Measurements from ENCODE around the gene CLEC16A.
A peak's percentile ranks its signal among the peaks of the same experiment; 100 is the strongest.

Gene CLEC16A

DNA sequence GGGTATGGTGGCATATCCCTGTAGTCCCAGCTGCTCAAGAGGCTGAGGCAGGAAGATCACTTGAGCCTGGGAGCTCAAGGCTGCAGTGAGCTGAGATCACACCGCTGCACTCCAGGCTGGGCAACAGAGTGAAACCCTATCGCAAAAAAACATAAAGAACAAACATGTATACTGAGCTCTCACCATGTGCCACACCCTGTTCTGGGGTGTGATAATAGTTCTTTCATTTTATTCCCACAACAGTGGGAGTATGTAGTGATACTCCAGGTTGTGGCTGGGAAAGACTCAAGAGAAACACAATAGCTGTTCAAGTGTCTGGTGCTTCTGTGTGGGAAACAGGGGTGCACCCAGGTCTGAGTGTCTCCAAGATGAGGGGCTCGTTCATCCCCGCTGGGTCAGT, 221.0 kb downstream of the CLEC16A start:
- no peak for DNase-seq

DNA sequence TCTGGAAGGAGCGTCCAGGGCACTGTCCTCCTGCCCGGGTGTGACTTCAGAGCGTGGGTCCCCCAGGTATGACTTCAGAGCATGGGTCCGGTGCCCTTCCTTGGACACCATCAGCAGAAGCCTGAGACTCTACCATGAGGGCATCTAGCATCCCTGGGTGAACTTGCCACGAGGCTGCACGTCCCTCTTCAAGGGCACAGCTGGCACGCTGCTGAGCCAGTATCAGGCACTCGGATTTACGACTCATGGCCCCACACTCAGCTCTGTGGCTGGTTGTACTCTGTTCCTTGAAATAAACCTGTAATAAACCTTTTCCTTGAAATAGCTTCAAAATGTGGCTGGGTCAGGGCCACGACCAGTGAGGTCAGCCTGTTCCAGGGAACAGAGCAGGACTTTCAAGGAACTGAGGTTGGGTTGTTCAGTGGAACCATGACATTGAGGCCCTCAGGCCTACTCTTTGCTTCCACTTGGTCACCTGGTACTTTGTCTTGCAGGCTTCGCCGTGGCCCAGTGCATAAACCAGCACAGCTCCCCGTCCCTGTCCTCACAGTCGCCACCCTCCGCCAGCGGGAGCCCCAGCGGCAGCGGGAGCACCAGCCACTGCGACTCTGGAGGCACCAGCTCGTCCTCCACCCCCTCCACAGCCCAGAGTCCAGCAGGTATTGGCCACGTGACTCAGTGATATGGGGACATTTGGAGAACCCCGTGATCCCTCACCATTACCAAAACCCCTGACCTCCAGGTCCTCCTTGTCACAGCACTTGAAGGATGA, 221.7 kb downstream of the CLEC16A start:
- no peak for DNase-seq

DNA sequence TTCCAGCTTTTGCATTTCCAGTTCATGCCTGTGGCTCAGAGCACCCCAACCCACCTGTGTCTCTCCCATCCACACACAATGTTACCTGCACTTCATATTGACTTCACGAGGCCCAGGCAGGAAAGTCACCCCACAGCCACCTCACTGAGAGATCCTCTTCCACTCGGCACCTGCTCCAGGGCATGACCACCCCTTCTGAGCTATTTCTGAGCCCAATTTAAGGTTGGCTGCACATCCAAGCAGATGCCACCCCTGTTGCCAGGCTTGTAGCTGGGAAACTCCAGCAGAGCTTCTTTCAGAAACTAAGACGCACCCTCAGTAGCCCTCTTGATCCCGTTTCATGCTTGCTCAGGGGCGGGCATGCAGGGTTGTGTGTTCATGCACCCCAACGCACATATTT, 223.2 kb downstream of the CLEC16A start:
- no peak for DNase-seq

DNA sequence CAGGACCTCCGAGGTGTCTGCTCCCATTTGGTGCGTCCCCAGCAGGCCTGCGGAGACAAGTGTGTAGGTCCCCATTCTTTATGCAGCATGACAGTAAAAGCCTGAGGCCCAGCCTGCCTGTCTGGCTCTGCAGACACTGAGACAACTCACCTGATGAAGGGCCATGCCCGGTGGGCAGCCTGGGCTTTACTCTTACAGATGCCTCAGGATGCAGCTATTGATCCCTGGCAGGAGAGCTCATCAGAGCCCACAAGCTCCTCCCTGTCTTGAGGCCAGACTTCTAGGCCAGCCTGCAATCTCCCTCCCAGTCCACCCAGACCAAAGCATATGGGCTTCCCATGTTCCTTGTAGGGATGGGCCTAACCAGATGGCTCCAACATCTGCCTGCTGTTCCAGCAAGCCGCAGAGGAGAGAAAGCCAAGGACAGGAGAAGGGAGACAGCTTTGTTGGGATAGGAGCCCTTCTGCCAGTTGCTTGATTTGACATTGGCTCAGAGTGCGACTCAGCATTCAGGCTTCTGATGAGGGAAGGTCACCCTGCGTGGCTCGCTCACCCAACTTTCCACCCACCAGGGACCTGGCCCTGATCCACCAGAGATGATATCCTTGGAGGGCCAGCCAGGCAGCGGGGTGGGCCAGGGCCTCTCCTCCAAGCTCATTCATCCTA, 224.2 kb downstream of the CLEC16A start:
- DNase-seq, result no peak

DNA sequence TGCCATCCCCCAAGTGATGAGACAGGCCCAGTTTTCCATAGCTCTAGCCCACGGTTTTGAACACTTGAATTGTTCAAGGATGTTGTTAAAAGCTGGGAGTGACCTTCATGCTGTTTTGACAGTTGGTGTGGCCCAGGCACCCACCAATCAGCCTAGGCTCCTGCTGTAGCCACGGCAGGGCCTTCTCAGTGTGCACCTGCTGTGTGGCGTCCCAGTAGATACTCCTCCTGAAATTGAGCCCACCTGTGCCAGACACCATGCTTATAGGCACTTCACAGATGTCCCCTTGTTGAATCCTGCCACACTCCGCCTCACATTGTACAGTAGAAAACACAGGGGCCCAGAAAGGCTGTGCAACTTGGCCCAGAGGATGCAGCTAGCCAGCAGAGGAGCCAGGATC, 225.3 kb downstream of the CLEC16A start:
- no peak for DNase-seq

DNA sequence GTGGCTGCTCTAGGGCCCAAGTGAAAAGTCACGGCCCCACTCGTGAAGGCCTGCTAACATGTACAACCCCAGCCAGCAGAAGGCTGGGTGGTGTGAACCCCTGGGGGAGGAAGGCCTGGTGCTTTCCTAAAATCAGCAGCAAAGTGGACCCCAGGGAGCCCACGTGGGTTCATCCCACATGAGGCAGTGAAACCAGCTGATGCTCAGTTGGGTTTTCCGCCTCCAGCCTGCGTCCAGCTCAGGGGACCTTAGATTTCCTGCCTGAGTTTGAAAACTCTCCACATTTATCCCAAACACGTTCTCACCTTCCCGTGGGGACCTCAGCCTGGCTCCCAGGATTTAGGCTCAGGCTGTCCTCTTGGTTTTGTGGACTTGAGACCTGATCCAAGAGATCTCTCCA, 225.8 kb downstream of the CLEC16A start:
- DNase-seq, result no peak

DNA sequence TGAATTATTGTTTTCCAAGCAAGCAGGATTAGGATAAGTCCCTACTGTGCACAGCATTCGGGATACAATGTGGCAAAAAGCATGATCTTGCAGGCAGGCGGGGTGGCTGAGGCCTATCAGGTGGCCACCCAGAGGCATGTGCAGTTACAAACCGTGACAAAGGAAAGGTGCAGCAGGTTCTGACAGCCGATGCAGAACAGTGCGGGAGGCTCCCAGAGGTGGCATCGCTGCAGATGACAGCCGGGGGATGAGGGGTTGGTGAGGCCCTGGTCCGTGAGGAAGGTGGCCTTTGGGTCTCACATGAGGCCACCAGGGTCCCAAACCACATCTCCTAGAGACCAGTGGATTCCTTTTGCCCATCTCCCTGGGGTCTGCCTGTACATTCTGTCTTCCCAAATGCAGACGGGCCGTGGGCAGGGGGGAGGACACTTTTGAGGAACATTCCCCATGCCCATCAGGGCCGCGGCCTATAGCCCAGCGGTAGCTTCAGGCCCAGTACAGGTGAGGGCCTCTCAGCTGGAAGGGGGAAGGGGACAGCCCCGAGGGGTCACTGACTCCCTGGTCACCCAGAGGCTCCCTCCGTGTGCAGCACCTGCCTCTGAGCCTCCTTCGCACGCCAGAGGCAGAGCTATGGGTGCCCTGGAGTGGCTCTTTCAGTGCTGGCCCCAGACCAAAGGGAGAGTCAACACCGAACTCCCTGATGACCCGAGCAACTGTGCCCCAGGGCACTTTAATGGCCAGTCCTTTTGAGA, 226.5 kb downstream of the CLEC16A start:
- no peak for DNase-seq

DNA sequence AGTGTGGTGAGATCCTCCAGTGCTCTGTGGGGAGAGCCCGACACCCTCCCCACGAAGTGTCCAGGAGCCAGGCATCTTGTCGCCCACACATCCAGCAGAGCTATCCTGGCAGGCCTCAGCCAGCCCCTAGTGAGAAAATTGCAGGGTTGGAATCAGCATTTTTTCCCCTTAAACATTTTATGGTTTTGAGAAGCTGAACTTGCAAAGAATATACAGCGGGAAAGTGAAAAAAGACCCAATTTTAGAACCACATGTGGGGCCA, 227.0 kb downstream of the CLEC16A start:
- DNase-seq, result no peak

DNA sequence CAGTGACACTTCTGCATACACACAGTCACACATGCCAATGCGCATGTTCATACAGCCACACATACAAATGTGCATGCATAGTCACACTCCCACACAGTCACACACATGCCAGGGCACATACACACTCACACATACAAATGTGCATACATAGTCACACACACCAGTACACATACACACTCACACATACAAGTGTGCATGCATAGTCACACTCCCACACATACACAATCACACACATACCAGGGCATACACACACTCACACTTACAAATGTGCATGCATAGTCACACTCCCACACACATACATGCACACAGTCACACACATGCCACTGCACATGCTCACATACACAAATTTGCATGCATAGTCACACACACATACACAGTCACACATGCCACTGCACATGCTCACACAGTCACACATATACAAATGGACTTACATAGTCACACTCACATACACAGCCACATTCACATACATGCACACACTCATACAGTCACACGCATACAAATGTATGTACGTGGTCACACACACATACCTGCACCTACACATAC, 227.5 kb downstream of the CLEC16A start:
- no peak for DNase-seq

DNA sequence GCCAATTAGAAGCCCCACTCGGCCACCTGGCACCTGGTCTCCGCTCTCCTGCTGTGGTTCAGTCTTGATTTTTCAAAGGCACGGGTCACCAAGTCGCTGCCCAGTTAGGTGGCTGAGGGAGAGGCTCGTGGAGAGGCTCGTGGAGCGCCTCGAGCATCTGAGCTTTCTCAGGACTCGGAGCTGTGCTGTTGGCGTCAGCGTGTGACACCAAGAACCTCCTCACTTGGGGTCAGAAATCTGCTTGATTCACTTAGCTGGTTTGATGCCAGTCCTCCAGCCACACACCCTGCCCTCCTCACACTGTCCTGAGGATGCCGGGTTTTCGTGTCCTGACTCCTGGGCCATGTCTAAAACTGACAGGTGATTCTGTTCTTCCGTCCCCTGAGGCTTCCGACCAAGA, 229.1 kb downstream of the CLEC16A start:
- no peak for DNase-seq

DNA sequence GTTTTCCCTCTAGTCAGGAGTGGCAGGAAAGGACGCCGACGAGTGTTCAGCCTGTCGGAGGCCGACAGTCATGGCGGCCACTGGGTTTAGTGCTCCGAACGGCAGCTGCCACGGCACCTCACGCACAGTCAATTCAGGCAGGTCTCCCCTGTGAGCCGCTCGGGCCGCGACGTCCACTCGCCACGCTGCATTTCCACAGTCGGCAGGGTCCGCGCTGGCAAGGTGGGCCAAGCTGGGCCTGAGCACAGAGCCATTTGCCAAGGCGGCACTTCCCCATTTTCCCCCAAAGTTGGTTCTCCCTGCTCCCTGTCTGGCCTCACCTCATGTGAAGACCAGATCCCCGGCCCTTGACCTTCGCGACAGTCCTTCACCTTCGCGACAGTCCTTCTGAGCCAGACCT, 229.8 kb downstream of the CLEC16A start:
- DNase-seq, result no peak

DNA sequence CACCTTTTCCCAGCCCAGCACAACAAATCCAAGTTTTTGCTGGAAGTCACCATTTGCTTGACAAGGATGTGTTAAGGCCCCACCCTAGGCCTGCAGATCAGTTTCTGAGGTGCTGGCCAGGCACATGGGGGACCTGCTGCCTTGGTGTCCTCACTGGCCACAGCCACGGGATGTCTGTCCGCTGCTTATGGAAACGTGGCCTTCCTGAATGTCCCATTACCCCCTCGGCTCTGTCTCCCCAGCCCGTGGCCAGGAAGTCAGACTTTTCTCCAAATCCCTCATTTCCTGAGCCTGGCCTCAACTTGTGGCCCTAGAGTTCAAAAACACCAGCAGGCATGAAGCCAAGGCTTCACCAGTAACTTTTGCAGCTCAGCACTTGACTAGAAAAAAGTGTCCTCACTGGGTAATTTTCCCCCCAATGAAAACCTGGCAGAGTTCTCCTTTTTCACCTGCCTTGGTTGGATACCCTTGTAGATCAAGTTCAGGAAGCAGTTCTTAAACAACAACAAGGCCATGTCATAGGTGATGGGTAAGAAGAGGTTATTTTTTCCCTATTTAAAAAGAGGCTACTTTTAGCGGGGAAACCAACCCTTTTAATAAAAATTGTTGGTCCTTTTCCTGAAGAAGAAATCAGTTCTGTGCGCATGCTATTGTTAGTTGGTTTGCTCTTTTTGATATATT, 230.9 kb downstream of the CLEC16A start:
- no peak for DNase-seq

DNA sequence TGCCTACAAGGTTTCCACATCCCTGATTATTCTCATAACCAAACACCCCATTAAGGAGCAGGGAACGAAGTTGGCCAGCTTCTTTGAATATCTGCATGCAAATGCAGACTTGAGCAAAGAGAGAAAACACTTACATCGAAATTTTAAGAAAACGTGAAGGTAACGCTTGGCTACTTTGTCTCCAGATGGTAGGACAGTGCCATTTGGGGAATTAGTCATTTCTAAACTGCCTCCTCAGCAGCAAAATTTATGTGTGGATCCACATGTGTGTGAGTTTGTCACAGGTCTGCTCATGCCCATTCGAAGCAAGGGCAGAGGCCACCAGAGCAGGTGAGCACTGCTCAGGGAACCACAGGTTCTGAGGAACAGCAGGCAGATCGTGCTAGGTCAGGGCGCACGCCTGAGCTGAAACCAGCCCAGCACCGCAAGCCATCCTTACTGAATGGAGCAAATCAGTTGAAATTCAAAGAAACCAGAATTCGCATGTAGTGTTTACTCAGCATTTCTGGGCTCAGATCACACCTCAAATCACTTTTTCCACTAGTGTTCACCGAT, 231.5 kb downstream of the CLEC16A start:
- DNase-seq, result no peak

DNA sequence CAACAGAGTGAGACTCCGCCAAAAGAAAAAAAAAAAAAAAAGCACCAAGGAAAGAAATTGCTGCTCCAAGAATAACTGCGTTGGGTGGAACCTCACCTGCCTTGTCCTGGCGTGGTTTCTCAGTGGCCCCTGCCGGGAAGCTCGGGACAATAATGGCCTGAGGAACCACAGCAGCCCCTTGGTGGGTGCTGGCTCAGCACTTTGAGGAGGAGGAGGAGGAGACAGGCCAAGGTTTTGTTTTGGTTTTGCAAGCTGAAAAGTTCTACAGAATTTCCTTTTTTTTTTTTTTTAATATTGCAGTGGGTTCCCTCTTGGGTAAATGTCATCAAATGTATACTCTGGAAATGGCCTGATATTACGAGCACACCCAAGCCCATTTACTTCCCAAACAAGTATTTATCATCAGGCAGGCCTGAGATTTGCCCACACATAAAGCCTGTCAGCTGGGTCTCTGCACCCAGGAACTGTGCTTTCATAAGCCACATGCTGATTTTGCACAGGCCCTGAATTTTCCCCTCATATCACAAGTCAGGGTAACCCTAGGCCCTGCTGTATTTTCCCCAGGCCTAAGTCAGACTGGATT, 233.3 kb downstream of the CLEC16A start:
- DNase-seq, result no peak

DNA sequence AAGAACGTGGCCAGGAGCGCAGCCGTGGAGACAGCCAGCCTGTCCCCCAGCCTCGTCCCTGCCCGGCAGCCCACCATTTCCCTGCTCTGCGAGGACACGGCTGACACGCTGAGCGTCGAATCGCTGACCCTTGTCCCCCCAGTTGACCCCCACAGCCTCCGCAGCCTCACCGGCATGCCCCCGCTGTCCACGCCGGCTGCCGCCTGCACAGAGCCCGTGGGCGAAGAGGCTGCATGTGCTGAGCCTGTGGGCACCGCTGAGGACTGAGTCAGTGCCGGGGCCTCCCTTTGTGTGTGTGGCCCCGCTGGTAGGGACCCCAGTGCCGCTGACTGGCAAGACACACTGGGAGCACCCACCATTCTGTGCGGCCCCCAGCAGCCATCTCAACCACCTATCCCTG, 234.1 kb downstream of the CLEC16A start:
- DNase-seq, result no peak

DNA sequence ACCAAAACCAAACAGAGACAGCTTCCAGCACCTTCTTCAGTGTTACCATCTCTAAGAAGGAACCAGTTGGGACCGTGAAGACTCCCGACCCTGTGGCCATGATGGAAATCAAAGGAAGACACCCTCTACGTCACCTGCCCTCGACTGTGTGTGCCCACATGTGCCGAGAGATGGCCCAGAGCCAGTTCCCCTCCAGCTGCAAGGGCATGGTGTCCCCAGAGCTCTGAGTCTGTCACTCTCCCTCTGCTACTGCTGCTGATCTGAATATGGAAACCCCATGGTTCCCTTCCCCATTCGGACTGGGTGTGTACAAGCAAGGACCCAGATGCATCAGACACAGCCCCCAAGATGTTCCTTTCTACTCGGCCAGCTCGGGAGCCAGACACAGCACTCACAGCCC, 235.2 kb downstream of the CLEC16A start:
- no peak for DNase-seq

DNA sequence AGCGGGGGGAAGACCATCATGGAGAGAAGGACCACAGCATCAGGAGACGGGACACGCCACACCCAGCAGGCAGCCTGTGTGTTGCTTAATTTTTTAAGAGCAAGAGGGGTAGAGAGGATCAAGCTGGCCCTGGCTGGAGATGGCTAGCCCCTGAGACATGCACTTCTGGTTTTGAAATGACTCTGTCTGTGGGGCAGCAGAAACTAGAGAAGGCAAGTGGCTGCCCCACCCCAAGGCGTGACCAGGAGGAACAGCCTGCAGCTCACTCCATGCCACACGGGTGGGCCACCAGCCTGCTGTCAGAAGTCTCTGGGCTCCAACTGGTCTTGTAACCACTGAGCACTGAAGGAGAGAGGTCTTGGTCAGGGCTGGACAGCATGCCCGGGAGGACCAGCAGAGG, 236.1 kb downstream of the CLEC16A start:
- no peak for DNase-seq

DNA sequence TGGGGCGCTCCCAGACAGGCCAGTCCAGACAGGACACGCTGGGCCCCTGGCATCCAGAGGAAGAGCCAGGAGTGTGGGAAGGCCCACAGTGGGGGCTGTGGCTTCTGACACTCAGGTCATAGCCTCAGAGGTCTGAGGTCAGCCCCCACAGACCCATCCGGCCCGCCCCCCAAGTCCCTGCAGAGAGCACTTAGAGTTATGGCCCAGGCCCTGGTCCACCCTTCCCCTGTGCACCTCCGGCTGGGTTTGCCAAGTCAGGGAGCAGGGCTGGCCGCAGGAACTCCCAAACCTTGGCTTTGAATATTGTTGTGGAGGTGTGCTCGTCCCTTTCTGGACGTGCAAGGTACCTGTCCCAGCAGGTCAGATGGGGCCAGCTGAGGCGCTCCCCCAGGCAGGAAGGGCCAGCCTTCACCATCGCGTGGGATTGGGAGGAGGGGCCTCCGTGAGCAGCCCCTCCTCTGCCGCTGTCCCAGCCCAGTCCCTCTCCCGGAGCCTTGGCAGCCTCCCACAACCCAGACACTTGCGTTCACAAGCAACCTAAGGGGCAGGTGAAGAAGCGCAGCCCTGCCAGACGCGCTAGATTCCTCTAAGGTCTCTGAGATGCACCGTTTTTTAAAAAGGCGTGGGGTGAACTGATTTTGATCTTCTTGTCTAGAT, 237.0 kb downstream of the CLEC16A start:
- DNase-seq, result no peak

DNA sequence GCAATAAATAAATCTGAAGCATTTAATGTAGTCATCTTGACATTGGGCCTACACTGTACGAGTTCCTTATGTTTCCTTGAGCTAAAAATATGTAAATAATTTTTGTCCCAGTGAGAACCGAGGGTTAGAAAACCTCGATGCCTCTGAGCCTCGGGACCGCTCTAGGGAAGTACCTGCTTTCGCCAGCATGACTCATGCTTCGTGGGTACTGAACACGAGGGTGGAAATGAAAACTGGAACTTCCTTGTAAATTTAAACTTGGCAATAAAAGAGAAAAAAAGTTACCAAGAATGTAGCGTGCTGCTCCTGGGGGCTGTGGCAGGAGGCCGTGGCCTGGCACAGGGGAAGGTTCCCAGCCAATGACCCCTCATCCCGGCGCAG, 237.5 kb downstream of the CLEC16A start:
- DNase-seq, result peak; percentile 14

DNA sequence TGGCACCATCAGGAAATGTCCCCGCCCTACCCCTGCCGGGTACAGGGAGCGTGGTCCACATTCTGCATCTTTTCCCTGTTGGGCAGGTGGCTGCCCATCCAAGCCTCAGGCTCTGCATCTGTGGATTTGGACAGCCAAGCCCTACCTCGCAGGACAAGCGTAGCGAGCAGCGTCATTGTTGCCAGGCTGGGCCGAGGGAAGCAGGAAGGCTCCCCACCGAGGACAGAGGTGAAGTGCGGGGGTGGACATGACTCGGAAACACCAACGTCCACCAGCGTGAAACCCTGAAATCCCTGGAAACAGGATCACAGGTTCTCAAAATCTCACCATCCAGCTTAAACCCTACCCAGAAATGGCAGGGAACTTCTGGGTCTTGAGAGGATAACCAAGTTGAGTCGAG, 238.0 kb downstream of the CLEC16A start:
- DNase-seq, result no peak

DNA sequence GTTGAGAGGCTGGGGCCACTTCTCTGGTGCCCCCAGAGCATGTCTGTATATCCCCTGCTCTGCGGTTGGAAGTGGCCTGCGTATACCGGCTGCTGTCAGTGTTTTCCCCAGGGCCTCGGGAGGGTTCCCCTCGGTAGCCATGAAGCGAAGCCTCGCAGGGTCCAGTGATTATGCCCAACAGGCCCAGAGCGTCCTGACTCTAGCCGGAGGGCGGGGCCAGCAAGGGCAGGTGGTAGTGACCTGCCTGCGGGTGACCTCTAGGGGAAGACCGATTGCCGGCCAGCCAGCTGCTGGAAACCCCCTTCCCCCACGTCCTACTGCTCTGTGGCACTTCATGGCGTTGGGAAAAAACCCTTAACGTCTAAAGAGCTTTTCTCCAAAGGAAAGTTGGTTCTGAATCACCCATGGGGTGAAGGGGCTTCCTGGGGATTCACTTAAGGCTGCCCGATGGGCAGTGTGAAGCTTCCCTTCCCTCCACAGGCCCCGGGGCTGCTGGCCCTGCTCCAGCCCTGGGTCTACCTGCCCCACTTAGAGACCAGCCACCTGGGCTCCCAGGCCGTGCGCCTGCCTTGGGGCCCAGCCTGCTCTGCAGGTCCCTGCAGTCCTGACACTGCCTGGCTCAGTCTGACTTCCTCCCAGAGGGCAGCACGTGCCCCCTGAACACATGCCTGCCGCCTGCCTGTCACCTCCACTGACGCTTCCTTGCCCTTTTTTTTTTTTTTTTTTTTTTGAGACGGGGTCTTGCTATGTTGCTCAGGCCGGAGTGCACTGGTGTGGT, 238.9 kb downstream of the CLEC16A start:
- DNase-seq, result no peak

Measured in fibroblast of skin of scalp (primary cell).